Bone marrow (tissue), 2 donors: ENCODE results near the gene TSPY3.
"Not testable (repeated sequence)": the region's sequence is repeated elsewhere in the genome, so short reads cannot be mapped to it uniquely, and the experiment has no call there.

Experiments
- DNase-seq, 2 donors: peaks; one replicate each; lab custom pipeline; 2025; lab: John Stamatoyannopoulos, UW

Gene TSPY3

GRCh38 chrY:9398121-9398520 is at the start of gene TSPY3:
Gene TSPY3 (plus strand): TSS chrY:9398421. CDS start chrY:9398467, 46 bp downstream.
- not testable (repeated sequence) for DNase-seq

GRCh38 chrY:9357497-9357896 is 40.7 kb upstream of the TSPY3 start, which contains the start of gene TSPY8:
Gene TSPY8 (plus strand): TSS chrY:9357797. CDS start chrY:9357843, 46 bp downstream.
- not testable (repeated sequence) for DNase-seq

- not testable (repeated sequence) for DNase-seq
Measured at GRCh38 chrY:9396527-9396926, 1.7 kb upstream of the TSPY3 start.
